ENCODE results near the gene MSH3. TPM values are rescaled to one million over a fixed set of nuclear protein-coding genes. Genes with fewer than 3 reads are reported as not detected.
A peak's percentile ranks its signal among the peaks of the same experiment; 100 is the strongest.

MSH3 gene
- polyA plus RNA-seq, 1 donor = 13.8 TPM

DNA sequence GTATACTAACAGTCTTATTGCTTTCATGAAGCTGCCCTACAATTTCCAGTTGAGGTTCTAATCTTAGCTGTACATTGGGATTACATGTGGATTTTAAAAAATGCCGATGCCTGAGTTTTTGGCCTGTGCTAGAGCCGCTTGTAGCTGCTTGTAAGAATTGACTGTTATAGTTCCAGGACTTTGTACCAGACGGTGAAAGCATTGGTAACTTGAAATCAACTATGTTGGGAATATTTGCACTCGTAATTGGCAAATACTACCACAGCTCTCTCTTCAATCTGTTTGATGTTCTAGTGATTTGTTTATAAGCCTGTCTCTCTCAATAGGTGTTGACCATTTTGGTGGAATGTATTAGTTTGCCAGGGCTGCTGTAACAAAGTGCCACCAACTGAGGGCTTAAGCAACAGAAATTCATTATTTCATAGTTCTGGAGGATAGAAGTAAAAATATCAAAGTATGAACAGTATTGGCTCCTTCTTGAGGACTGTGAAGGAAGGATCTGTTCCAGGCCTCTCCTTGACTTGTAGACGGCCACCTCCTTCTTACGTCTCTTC is 50.8 kb downstream of the MSH3 start:
- Histone ChIP-seq H3K4me1 (ENCODE audit: control insufficient read depth, insufficient read depth, low read length) (no peaks in the 10 kb centered on the region), H3K36me3 (ENCODE audit: control insufficient read depth, insufficient read depth, low read length) (peaks cover 19% of the 10 kb centered on the region)
- WGBS (ENCODE audit: insufficient coverage, low lambda C conversion rate) = 100% methylated on average over 2 of the region's 6 CpGs

DNA sequence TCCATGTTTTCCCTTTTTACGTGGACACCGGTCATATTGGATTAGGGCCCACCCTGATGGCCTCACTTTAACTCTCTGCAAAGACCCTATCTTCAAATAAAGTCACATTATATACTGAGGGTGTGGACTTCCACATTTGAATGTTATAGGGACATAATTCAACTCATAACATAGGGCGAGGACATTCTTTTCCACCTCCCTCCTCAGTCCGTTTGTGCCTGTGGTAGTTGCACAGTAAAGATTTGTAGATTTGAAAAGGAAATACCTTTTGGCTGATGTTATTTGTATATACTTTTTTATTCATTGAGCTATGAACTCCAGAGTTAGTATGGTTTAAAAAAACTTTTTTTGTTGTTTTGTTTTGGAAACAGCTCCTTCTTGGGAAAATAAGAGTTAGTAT is 51.3 kb downstream of the MSH3 start:
- H3K36me3 ChIP-seq (ENCODE audit: control insufficient read depth, insufficient read depth, low read length) = peaks cover 23% of the 10 kb centered on the region
- H3K9me3 ChIP-seq (ENCODE audit: control insufficient read depth, low read depth, low read length) = no peaks in the 10 kb centered on the region
- H3K4me1 ChIP-seq (ENCODE audit: control insufficient read depth, insufficient read depth, low read length) = no peaks in the 10 kb centered on the region
- no peak for DNase-seq
- no CpG with 5 or more reads among the region's 4 CpGs for WGBS (ENCODE audit: insufficient coverage, low lambda C conversion rate)
- H3K27me3 ChIP-seq (ENCODE audit: control insufficient read depth, insufficient read depth, low read length) = no peaks in the 10 kb centered on the region
- no peak overlapping the region for H3K4me3 ChIP-seq (ENCODE audit: low read length)
- no peak overlapping the region for H3K27ac ChIP-seq (ENCODE audit: low read length)

More for the DNA sequence above, 50.8 kb downstream of the MSH3 start:
- no peaks in the 10 kb centered on the region for H3K9me3 ChIP-seq (ENCODE audit: control insufficient read depth, low read depth, low read length)
- DNase-seq = no peak
- no peak overlapping the region for H3K27ac ChIP-seq (ENCODE audit: low read length)
- H3K27me3 ChIP-seq (ENCODE audit: control insufficient read depth, insufficient read depth, low read length) = no peaks in the 10 kb centered on the region
- H3K4me3 ChIP-seq (ENCODE audit: low read length) = no peak overlapping the region

DNA sequence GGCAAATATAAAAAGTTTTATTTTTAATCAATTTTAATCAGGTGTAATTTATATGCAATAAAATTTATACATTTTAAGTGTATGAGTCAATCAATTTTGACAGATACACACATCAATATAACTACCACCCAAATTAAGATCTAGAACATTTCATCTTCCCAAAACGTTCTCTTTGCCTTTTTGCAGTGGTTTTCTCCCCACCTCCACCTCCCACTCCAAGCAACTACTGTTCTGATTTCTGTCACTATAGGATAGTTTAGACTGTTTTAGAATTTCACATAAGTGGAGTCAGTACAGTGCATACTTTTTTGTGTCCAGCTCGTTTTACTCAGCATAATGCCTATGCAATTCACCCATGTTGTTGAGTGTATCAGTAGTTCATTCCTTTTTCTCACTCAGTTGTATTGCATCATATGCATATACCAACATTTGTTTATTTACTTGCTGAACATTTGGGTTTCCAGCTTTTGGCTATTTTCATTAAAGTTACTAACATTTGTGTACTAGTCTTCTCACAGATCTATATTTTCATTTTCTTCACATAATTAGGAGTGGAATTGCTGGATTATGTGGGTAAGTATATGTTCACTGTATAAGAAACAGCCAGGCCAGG is 52.5 kb downstream of the MSH3 start:
- WGBS (ENCODE audit: insufficient coverage, low lambda C conversion rate) = 70% methylated on average over 2 of the region's 2 CpGs
- Histone ChIP-seq H3K27ac (ENCODE audit: low read length) (no peak overlapping the region), H3K36me3 (ENCODE audit: control insufficient read depth, insufficient read depth, low read length) (peaks cover 27% of the 10 kb centered on the region), H3K4me1 (ENCODE audit: control insufficient read depth, insufficient read depth, low read length) (no peaks in the 10 kb centered on the region), H3K9me3 (ENCODE audit: control insufficient read depth, low read depth, low read length) (no peaks in the 10 kb centered on the region), H3K27me3 (ENCODE audit: control insufficient read depth, insufficient read depth, low read length) (no peaks in the 10 kb centered on the region), H3K4me3 (ENCODE audit: low read length) (no peak overlapping the region)
- no peak for DNase-seq

DNA sequence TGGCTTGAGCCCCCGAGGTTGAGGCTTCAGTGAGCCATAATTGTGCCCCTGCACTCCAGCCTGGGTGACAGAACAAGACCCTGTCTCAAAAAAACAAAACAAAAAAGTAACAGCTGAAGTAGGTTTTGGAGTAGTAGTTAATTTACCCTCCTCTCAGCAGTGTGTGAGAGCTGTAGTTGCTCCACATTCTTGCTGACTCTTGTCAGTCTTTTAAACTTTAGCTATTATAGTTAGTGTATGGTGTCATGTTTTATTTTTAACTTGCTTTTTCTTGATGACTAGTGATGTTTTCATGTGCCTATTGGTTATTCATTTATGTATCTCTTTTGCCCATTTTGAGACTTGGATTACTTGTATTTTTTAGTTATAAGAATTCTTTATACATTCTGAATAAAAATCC is 53.2 kb downstream of the MSH3 start:
- Histone ChIP-seq H3K4me1 (ENCODE audit: control insufficient read depth, insufficient read depth, low read length) (no peaks in the 10 kb centered on the region), H3K4me3 (ENCODE audit: low read length) (no peak overlapping the region), H3K27ac (ENCODE audit: low read length) (no peak overlapping the region), H3K27me3 (ENCODE audit: control insufficient read depth, insufficient read depth, low read length) (no peaks in the 10 kb centered on the region), H3K36me3 (ENCODE audit: control insufficient read depth, insufficient read depth, low read length) (peaks cover 23% of the 10 kb centered on the region), H3K9me3 (ENCODE audit: control insufficient read depth, low read depth, low read length) (no peaks in the 10 kb centered on the region)
- DNase-seq = no peak
- no CpG with 5 or more reads among the region's 1 CpG for WGBS (ENCODE audit: insufficient coverage, low lambda C conversion rate)

DNA sequence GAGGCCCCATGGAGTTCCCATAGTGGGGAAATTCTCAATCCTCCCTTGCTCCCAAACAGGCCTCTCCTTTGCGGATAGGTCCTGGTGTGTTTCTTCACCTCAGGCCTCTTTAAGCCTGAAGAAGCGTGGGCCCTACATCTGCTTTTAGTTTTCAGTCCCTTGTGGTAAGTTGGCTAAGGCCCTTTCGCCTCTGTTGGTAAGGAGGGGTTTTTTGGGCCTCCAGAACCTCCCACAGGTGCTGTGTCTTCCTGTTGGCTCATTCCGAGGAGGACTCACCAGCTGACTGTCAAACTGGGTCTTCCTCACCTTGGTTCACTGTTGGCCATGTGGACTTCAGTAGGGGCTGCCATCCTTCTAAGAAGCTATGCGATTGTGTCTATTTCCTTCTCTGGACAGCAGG is 56.8 kb downstream of the MSH3 start:
- no peak for DNase-seq
- Histone ChIP-seq H3K36me3 (ENCODE audit: control insufficient read depth, insufficient read depth, low read length) (peaks cover 19% of the 10 kb centered on the region), H3K27me3 (ENCODE audit: control insufficient read depth, insufficient read depth, low read length) (no peaks in the 10 kb centered on the region), H3K9me3 (ENCODE audit: control insufficient read depth, low read depth, low read length) (no peaks in the 10 kb centered on the region), H3K27ac (ENCODE audit: low read length) (no peak overlapping the region), H3K4me3 (ENCODE audit: low read length) (no peak overlapping the region), H3K4me1 (ENCODE audit: control insufficient read depth, insufficient read depth, low read length) (no peaks in the 10 kb centered on the region)
- WGBS (ENCODE audit: insufficient coverage, low lambda C conversion rate) = 83% methylated on average over 1 of the region's 5 CpGs

DNA sequence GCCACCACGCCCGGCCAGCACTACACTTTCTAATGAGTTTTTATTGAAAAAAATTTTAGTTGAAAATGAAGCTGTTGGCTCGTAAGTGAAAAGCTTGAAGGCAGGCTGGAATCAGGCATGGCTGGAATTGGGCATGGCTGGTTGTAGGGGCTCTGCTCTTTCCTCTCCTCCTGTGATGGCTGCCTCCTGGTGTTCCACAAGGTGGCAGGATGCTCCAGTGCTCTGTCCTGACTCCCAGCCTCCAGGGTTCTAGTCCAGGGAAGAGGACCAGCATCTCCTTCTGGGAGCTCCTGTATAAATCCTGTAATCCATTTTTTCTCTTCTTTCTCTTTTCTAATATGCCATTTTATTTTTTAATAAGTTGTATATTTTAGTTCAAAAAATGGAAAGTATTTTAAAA is 57.5 kb downstream of the MSH3 start:
- H3K4me3 ChIP-seq (ENCODE audit: low read length) = no peak overlapping the region
- H3K9me3 ChIP-seq (ENCODE audit: control insufficient read depth, low read depth, low read length) = no peaks in the 10 kb centered on the region
- H3K36me3 ChIP-seq (ENCODE audit: control insufficient read depth, insufficient read depth, low read length) = peaks cover 19% of the 10 kb centered on the region
- no peaks in the 10 kb centered on the region for H3K4me1 ChIP-seq (ENCODE audit: control insufficient read depth, insufficient read depth, low read length)
- no CpG with 5 or more reads among the region's 3 CpGs for WGBS (ENCODE audit: insufficient coverage, low lambda C conversion rate)
- DNase-seq = no peak
- H3K27ac ChIP-seq (ENCODE audit: low read length) = no peak overlapping the region
- H3K27me3 ChIP-seq (ENCODE audit: control insufficient read depth, insufficient read depth, low read length) = no peaks in the 10 kb centered on the region

DNA sequence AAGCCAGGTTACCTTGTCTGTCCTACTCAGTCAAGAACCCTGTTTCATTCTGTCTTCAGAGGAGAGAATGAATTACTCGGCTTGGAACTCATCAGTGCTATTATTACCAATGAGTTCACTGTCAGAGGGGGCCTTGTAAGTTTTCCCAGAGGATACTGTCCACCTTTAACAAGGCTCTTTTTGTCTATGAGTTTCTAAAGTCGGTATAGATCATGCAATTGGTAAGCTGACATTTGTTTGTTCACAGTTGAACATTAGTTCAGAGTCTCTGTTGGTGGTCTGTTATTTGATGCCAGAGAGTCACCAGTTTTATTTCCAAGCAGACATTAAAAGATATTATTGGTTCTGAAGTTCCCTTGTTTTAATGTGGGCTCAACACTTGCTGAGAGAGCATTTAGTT is 58.5 kb downstream of the MSH3 start:
- no peak for DNase-seq
- H3K27ac ChIP-seq (ENCODE audit: low read length) = no peak overlapping the region
- no peaks in the 10 kb centered on the region for H3K27me3 ChIP-seq (ENCODE audit: control insufficient read depth, insufficient read depth, low read length)
- no peaks in the 10 kb centered on the region for H3K4me1 ChIP-seq (ENCODE audit: control insufficient read depth, insufficient read depth, low read length)
- WGBS (ENCODE audit: insufficient coverage, low lambda C conversion rate) = no CpG with 5 or more reads among the region's 2 CpGs
- peaks cover 19% of the 10 kb centered on the region for H3K36me3 ChIP-seq (ENCODE audit: control insufficient read depth, insufficient read depth, low read length)
- H3K4me3 ChIP-seq (ENCODE audit: low read length) = no peak overlapping the region
- H3K9me3 ChIP-seq (ENCODE audit: control insufficient read depth, low read depth, low read length) = no peaks in the 10 kb centered on the region

DNA sequence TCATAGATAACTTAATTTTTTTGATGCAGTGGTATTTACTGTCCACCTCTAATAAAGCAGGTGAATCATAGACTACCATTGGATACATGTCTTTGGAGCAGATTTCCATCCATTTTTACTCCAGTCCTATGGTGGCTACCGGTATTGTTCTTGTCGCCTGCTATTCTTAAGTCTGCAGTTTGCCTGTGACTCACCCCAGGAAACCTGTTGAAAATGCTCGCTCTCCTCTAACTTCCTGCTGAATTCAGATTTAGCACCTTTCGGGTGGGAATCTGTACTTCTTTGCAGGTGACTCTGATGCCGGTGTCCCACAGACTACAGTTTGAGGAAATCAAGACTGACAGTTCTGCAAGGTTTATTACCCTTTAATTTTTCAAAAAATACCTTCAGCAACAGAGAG is 59.2 kb downstream of the MSH3 start:
- DNase-seq = no peak
- 80% methylated on average over 1 of the region's 5 CpGs for WGBS (ENCODE audit: insufficient coverage, low lambda C conversion rate)
- H3K9me3 ChIP-seq (ENCODE audit: control insufficient read depth, low read depth, low read length) = no peaks in the 10 kb centered on the region
- H3K27me3 ChIP-seq (ENCODE audit: control insufficient read depth, insufficient read depth, low read length) = no peaks in the 10 kb centered on the region
- no peaks in the 10 kb centered on the region for H3K4me1 ChIP-seq (ENCODE audit: control insufficient read depth, insufficient read depth, low read length)
- no peak overlapping the region for H3K4me3 ChIP-seq (ENCODE audit: low read length)
- no peak overlapping the region for H3K27ac ChIP-seq (ENCODE audit: low read length)
- peaks cover 16% of the 10 kb centered on the region for H3K36me3 ChIP-seq (ENCODE audit: control insufficient read depth, insufficient read depth, low read length)

DNA sequence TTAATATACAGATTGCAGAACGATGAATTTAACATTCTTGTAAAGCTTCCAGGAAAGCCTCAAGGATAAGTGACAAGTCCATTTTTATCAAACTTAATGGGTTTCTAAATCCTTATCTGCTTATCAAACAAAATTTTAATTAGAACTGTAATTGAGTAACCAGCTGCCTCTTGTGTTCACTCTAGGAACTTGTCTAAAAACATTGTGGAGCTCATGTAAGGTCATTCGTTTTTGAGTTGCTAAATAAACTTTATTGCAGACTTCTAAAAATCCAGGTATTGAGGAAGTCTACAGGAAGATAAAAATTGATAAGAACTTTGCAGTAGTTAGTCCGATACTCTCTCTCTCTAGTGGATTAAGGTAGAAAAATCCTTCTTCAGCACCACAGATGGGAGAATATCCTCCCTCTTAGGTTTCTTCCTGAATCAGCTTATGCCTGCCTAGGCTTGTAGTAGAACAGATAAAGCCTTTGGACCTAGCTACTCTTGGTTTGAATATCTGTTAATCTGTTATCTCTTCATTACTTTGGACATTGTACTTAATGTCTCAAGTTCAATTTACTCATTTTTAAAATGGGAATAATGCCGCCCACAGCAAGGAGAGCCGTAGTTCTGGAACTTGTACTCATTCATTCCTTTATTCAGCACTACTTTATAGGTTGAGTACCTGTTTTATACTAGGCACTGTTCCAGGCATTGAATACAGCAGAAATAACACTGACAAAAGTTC is 60.3 kb downstream of the MSH3 start:
- DNase-seq = peak; percentile 32 to 62

DNA sequence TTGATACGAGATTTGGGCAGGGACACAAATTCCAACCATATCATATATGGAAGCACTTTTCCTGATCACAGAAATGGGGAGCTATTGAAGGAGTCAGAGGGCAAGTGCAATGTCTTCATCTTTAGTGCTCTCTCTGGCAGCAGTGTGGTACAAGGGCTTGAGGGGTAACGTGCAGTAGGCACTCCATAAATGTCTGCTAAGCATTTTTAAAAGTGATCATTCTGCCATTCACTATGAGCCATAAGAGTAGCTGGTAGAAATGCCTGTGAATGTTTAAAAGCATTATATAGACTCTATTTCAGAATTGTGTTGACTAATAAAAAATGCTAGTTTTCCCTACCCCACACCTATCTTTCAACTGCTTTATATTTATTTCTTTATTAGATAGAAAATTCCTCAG is 61.4 kb downstream of the MSH3 start:
- Histone ChIP-seq H3K9me3 (ENCODE audit: control insufficient read depth, low read depth, low read length) (peaks cover 6% of the 10 kb centered on the region), H3K4me3 (ENCODE audit: low read length) (no peak overlapping the region), H3K27me3 (ENCODE audit: control insufficient read depth, insufficient read depth, low read length) (no peaks in the 10 kb centered on the region), H3K36me3 (ENCODE audit: control insufficient read depth, insufficient read depth, low read length) (peaks cover 17% of the 10 kb centered on the region), H3K4me1 (ENCODE audit: control insufficient read depth, insufficient read depth, low read length) (no peaks in the 10 kb centered on the region), H3K27ac (ENCODE audit: low read length) (no peak overlapping the region)
- no peak for DNase-seq
- no CpG with 5 or more reads among the region's 2 CpGs for WGBS (ENCODE audit: insufficient coverage, low lambda C conversion rate)

More for the DNA sequence above, 60.3 kb downstream of the MSH3 start:
- H3K9me3 ChIP-seq (ENCODE audit: control insufficient read depth, low read depth, low read length) = peaks cover 5% of the 10 kb centered on the region
- H3K27me3 ChIP-seq (ENCODE audit: control insufficient read depth, insufficient read depth, low read length) = no peaks in the 10 kb centered on the region
- no peaks in the 10 kb centered on the region for H3K4me1 ChIP-seq (ENCODE audit: control insufficient read depth, insufficient read depth, low read length)
- peak overlapping the region; percentile 2 for H3K27ac ChIP-seq (ENCODE audit: low read length)
- WGBS (ENCODE audit: insufficient coverage, low lambda C conversion rate) = 52% methylated on average over 3 of the region's 5 CpGs
- peaks cover 19% of the 10 kb centered on the region for H3K36me3 ChIP-seq (ENCODE audit: control insufficient read depth, insufficient read depth, low read length)
- no peak overlapping the region for H3K4me3 ChIP-seq (ENCODE audit: low read length)

All from large intestine (tissue), 3 donors.